ENCODE results near the gene ACOT11.

The ACOT11 gene

DNA sequence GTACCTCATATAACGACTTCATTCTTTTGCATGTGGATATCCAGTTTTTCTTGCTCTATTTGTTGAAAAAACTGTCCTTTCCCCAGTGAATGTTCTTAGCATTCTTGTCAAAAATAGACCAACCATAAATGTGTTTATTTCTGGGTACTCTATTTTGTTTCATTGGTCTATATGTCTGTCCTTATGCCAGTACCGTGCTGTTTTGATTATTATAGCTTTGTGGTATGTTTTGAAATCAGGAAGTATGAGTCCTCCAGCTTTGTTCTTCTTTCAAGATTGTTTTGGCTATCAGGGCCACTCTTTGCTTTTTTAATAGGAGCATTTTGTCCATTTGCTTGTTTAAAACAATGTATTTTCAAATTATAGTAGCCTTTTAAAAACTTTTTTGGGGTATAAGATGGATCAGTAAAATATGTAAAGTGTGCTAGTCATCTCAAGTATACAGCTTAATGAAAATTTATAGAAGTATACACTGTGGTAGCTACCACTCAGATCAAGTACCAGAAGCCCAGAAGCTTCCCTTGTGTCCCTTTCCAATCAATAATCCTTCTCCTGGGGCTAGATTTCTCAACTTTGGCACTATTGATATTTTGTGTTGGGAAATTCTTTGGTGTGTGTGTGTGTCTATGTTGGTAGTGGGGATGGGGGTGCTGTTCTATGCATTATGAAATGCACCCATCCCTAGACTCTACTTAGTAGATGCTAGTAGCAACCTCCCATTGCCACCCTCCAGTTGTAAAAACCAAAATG, 110.3 kb downstream of the ACOT11 start:
- H2AFZ ChIP-seq (ENCODE audit: low read length) = no peak overlapping the region
- no peaks in the 10 kb centered on the region for H4K20me1 ChIP-seq (ENCODE audit: insufficient read depth, low read length)
- H3K4me2 ChIP-seq (ENCODE audit: low read depth, low read length) = no peak overlapping the region
- no peak overlapping the region for H3K27ac ChIP-seq (ENCODE audit: low read length)
- H3K79me2 ChIP-seq (ENCODE audit: low read length) = no peaks in the 10 kb centered on the region
- H3K9me2 ChIP-seq (replicated peaks; ENCODE audit: insufficient read depth, low read length) = no peaks in the 10 kb centered on the region
- H3K4me3 ChIP-seq (ENCODE audit: low read length) = no peak overlapping the region
- no peaks in the 10 kb centered on the region for H3K27me3 ChIP-seq (replicated peaks; ENCODE audit: insufficient read depth, low read length)
- no peaks in the 10 kb centered on the region for H3F3A ChIP-seq (ENCODE audit: insufficient read depth, low read length)
- no peaks in the 10 kb centered on the region for H3K36me3 ChIP-seq (replicated peaks; ENCODE audit: insufficient read depth, low read length)
- no peak for DNase-seq
- H3K9ac ChIP-seq (ENCODE audit: low read length) = no peak overlapping the region
- H3K9me3 ChIP-seq (replicated peaks; ENCODE audit: insufficient read depth, low read length) = no peaks in the 10 kb centered on the region
- TF ChIP-seq, protein P1, sequence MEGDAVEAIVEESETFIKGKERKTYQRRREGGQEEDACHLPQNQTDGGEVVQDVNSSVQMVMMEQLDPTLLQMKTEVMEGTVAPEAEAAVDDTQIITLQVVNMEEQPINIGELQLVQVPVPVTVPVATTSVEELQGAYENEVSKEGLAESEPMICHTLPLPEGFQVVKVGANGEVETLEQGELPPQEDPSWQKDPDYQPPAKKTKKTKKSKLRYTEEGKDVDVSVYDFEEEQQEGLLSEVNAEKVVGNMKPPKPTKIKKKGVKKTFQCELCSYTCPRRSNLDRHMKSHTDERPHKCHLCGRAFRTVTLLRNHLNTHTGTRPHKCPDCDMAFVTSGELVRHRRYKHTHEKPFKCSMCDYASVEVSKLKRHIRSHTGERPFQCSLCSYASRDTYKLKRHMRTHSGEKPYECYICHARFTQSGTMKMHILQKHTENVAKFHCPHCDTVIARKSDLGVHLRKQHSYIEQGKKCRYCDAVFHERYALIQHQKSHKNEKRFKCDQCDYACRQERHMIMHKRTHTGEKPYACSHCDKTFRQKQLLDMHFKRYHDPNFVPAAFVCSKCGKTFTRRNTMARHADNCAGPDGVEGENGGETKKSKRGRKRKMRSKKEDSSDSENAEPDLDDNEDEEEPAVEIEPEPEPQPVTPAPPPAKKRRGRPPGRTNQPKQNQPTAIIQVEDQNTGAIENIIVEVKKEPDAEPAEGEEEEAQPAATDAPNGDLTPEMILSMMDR (IDR thresholded peaks at IDR 0.05; ENCODE audit: low read length) = no peak
- no peak for TF ChIP-seq EZH2 (optimal IDR thresholded peaks at IDR 0.05; ENCODE audit: low read depth, low read length)
- no peak for TF ChIP-seq EZH2phosphoT487 (IDR thresholded peaks at IDR 0.05; ENCODE audit: low read length)
- H3K4me1 ChIP-seq (ENCODE audit: low read length) = peaks cover 7% of the 10 kb centered on the region

Data from MM.1S (cell line).